Measurements from ENCODE around the gene TMEM11.
A peak's percentile ranks its signal among the peaks of the same experiment; 100 is the strongest.

The TMEM11 gene

GRCh38 chr17:21214777-21215541, 998 bp upstream of the TMEM11 start:
- Histone ChIP-seq H3K27ac (replicated peaks) (peak overlapping the region; percentile 99), H3K4me3 (replicated peaks; ENCODE audit: insufficient read depth, low read length) (peak overlapping the region; percentile 87), H3K27me3 (ENCODE audit: insufficient read depth, poor library complexity, severe bottlenecking) (no peaks in the 10 kb centered on the region)
- no peak for TF ChIP-seq GABPA (IDR thresholded peaks at IDR 0.05; ENCODE audit: low read depth)
- TF ChIP-seq CTCF (IDR thresholded peaks at IDR 0.05; ENCODE audit: insufficient read depth, low read length): no peak
- no peak for TF ChIP-seq SPI1 (IDR thresholded peaks at IDR 0.05; ENCODE audit: borderline replicate concordance, low read depth)
- TF ChIP-seq POLR2AphosphoS5 (IDR thresholded peaks at IDR 0.05; ENCODE audit: low read depth): no peak
- TF ChIP-seq REST (IDR thresholded peaks at IDR 0.05; ENCODE audit: insufficient replicate concordance, low read depth): no peak
- DNase-seq (ENCODE audit: low read depth in 1 of 2, low spot score in 1 of 2): peak in 1 of 2 experiments; percentile 28

- Histone ChIP-seq H3K4me3 (replicated peaks; ENCODE audit: insufficient read depth, low read length) (peak overlapping the region; percentile 87), H3K27me3 (ENCODE audit: insufficient read depth, poor library complexity, severe bottlenecking) (no peaks in the 10 kb centered on the region), H3K27ac (replicated peaks) (peak overlapping the region; percentile 99)
- peak; percentile 33 to 52 for DNase-seq (ENCODE audit: low read depth in 1 of 2, low spot score in 1 of 2)
- no peak for TF ChIP-seq POLR2AphosphoS5 (IDR thresholded peaks at IDR 0.05; ENCODE audit: low read depth)
- TF ChIP-seq GABPA (IDR thresholded peaks at IDR 0.05; ENCODE audit: low read depth): no peak
- TF ChIP-seq SPI1 (IDR thresholded peaks at IDR 0.05; ENCODE audit: borderline replicate concordance, low read depth): no peak; the same call in 1 of the 2 replicates
Observed at GRCh38 chr17:21213638-21214014, 335 bp downstream of the TMEM11 start.

- no peak for DNase-seq (ENCODE audit: low read depth in 1 of 2, low spot score in 1 of 2)
Observed at GRCh38 chr17:21212826-21213637, 929 bp downstream of the TMEM11 start.

More at GRCh38 chr17:21212826-21213637, 929 bp downstream of the TMEM11 start:
- Histone ChIP-seq H3K27ac (replicated peaks) (peak overlapping the region; percentile 99), H3K4me3 (replicated peaks; ENCODE audit: insufficient read depth, low read length) (peak overlapping the region; percentile 87), H3K27me3 (ENCODE audit: insufficient read depth, poor library complexity, severe bottlenecking) (no peaks in the 10 kb centered on the region)
- TF ChIP-seq CTCF (IDR thresholded peaks at IDR 0.05; ENCODE audit: insufficient read depth, low read length) (no peak), GABPA (IDR thresholded peaks at IDR 0.05; ENCODE audit: low read depth) (no peak), REST (IDR thresholded peaks at IDR 0.05; ENCODE audit: insufficient replicate concordance, low read depth) (no peak), SPI1 (IDR thresholded peaks at IDR 0.05; ENCODE audit: borderline replicate concordance, low read depth) (no peak; the same call in 1 of the 2 replicates), POLR2AphosphoS5 (IDR thresholded peaks at IDR 0.05; ENCODE audit: low read depth) (no peak)
